Endothelial cell (in vitro differentiated cells): ENCODE results near the gene PDLIM7. TPM values are rescaled to one million over a fixed set of nuclear protein-coding genes. Genes with fewer than 3 reads are reported as not detected.

Source experiments
- DNase-seq: peaks from one replicate; pipeline ENCODE4 v3.0.0; 2021; ENCODE audit warnings: low spot score
- H3K27ac Mint-ChIP-seq: one replicate; pipeline ENCODE4 v1.8.0; 2021; ENCODE audit warnings: mixed read lengths, inconsistent platforms; ENCODE audit not compliant: unreplicated experiment
- H3K27me3 Mint-ChIP-seq: one replicate; pipeline ENCODE4 v1.8.0; 2021; ENCODE audit warnings: mild to moderate bottlenecking, moderate library complexity, mixed read lengths, inconsistent platforms; ENCODE audit not compliant: unreplicated experiment
- H3K36me3 Mint-ChIP-seq: one replicate; pipeline ENCODE4 v1.8.0; 2021; ENCODE audit warnings: mild to moderate bottlenecking, low read depth, mixed read lengths, inconsistent platforms; ENCODE audit not compliant: unreplicated experiment
- H3K4me1 Mint-ChIP-seq: one replicate; pipeline ENCODE4 v1.8.0; 2021; ENCODE audit warnings: mild to moderate bottlenecking, mixed read lengths, inconsistent platforms; ENCODE audit not compliant: unreplicated experiment
- H3K4me3 Mint-ChIP-seq: one replicate; pipeline ENCODE4 v1.8.0; 2021; ENCODE audit warnings: mild to moderate bottlenecking, mixed read lengths, inconsistent platforms; ENCODE audit not compliant: unreplicated experiment
- H3K9me3 Mint-ChIP-seq: one replicate; pipeline ENCODE4 v1.8.0; 2021; ENCODE audit warnings: mixed read lengths, inconsistent platforms; ENCODE audit not compliant: unreplicated experiment
- CTCF ChIP-seq: fragments of 200-600 bp; sonication (generic); IDR thresholded peaks from one replicate; pipeline ENCODE4 v1.5.0; 2021; ENCODE audit warnings: antibody characterized with exemption; ENCODE audit not compliant: unreplicated experiment
- total RNA-seq: library from RNA; stranded (reverse); fragmentation: NEBNext Ultra II Directional; extraction: Animal tissue kit (Norgen Biotek cat#: 25700); gene quantifications from one replicate; pipeline ENCODE4 v1.2.1, GENCODE V29; 2021; ENCODE audit not compliant: unreplicated experiment

PDLIM7 gene
- total RNA-seq, 1 donor from 2014 or later: 238 TPM

GRCh38 chr5:177440211-177440989, 57.0 kb downstream of the PDLIM7 start:
- TF ChIP-seq CTCF: no peak
- no peaks in the 10 kb centered on the region for H3K4me1 Mint-ChIP-seq
- H3K4me3 Mint-ChIP-seq: no peak overlapping the region
- no peaks in the 10 kb centered on the region for H3K9me3 Mint-ChIP-seq
- no peak overlapping the region for H3K27ac Mint-ChIP-seq
- no peak for DNase-seq
- H3K27me3 Mint-ChIP-seq: peaks cover 26% of the 10 kb centered on the region
- H3K36me3 Mint-ChIP-seq: peaks cover 28% of the 10 kb centered on the region

GRCh38 chr5:177439518-177440053, 57.8 kb downstream of the PDLIM7 start:
- peaks cover 28% of the 10 kb centered on the region for H3K36me3 Mint-ChIP-seq
- H3K27me3 Mint-ChIP-seq: peaks cover 24% of the 10 kb centered on the region
- no peak for DNase-seq
- H3K4me3 Mint-ChIP-seq: no peak overlapping the region
- no peaks in the 10 kb centered on the region for H3K4me1 Mint-ChIP-seq
- H3K9me3 Mint-ChIP-seq: no peaks in the 10 kb centered on the region
- no peak overlapping the region for H3K27ac Mint-ChIP-seq
- no peak for TF ChIP-seq CTCF

GRCh38 chr5:177438468-177438867, 58.9 kb downstream of the PDLIM7 start:
- Mint-ChIP-seq H3K27ac (no peak overlapping the region), H3K4me1 (no peaks in the 10 kb centered on the region), H3K9me3 (no peaks in the 10 kb centered on the region), H3K36me3 (peaks cover 31% of the 10 kb centered on the region), H3K27me3 (peaks cover 21% of the 10 kb centered on the region), H3K4me3 (no peak overlapping the region)
- no peak for TF ChIP-seq CTCF
- DNase-seq: no peak

GRCh38 chr5:177437623-177438022, 59.8 kb downstream of the PDLIM7 start:
- Mint-ChIP-seq H3K4me3 (no peak overlapping the region), H3K9me3 (no peaks in the 10 kb centered on the region), H3K27me3 (peaks cover 18% of the 10 kb centered on the region), H3K4me1 (no peaks in the 10 kb centered on the region), H3K27ac (no peak overlapping the region), H3K36me3 (peaks cover 31% of the 10 kb centered on the region)
- TF ChIP-seq CTCF: no peak
- no peak for DNase-seq

- no peaks in the 10 kb centered on the region for H3K9me3 Mint-ChIP-seq
- no peak overlapping the region for H3K4me3 Mint-ChIP-seq
- no peaks in the 10 kb centered on the region for H3K4me1 Mint-ChIP-seq
- no peak for TF ChIP-seq CTCF
- H3K27me3 Mint-ChIP-seq: peaks cover 16% of the 10 kb centered on the region
- H3K27ac Mint-ChIP-seq: no peak overlapping the region
- peaks cover 26% of the 10 kb centered on the region for H3K36me3 Mint-ChIP-seq
- no peak for DNase-seq
Measured at GRCh38 chr5:177435847-177436536, 61.4 kb downstream of the PDLIM7 start.
